ACC112 (cell line): ENCODE data around the gene IFI35.
"Not testable (repeated sequence)": the region's sequence is repeated elsewhere in the genome, so short reads cannot be mapped to it uniquely, and the experiment has no call there.

Experiments used
- H2AFZ ChIP-seq: fragments of 200-600 bp; sonication (generic); one replicate; pipeline ENCODE4 v1.6.0; 2017; ENCODE audit warnings: antibody characterized with exemption, low read length; ENCODE audit not compliant: unreplicated experiment
- H3K27ac ChIP-seq: fragments of 200-600 bp; sonication (generic); 2 replicates; pipeline ENCODE4 v1.5.1; 2014; ENCODE audit warnings: low read depth, mild to moderate bottlenecking, antibody characterized with exemption, low read length, moderate library complexity
- H3K27me3 ChIP-seq: fragments of 200-600 bp; sonication (generic); 2 replicates; pipeline ENCODE4 v1.6.1; 2014; ENCODE audit warnings: mild to moderate bottlenecking, antibody characterized with exemption, low read length, moderate library complexity, mixed read lengths; ENCODE audit not compliant: insufficient read depth
- H3K36me3 ChIP-seq: fragments of 200-600 bp; sonication (generic); 2 replicates; pipeline ENCODE4 v1.6.1; 2016; ENCODE audit warnings: mild to moderate bottlenecking, antibody characterized with exemption, low read length, moderate library complexity, mixed read lengths; ENCODE audit not compliant: insufficient read depth
- H3K4me1 ChIP-seq: fragments of 200-600 bp; sonication (generic); one replicate; pipeline ENCODE4 v1.6.1; 2016; ENCODE audit warnings: low read length, mixed read lengths; ENCODE audit not compliant: insufficient read depth, unreplicated experiment, control insufficient read depth
- H3K4me3 ChIP-seq: fragments of 200-600 bp; sonication (generic); 2 replicates; pipeline ENCODE4 v1.5.1; 2014; ENCODE audit warnings: mild to moderate bottlenecking, low read depth, low read length
- H3K79me2 ChIP-seq: fragments of 200-600 bp; sonication (generic); one replicate; pipeline ENCODE4 v1.6.0; 2016; ENCODE audit warnings: low read length; ENCODE audit not compliant: control insufficient read depth, unreplicated experiment, insufficient read depth

IFI35 gene

GRCh38 chr17:42999003-42999525 lies 7.5 kb upstream of the IFI35 start:
- no peaks in the 10 kb centered on the region for H3K27me3 ChIP-seq
- peaks cover 41% of the 10 kb centered on the region for H3K4me1 ChIP-seq
- peaks cover 31% of the 10 kb centered on the region for H3K79me2 ChIP-seq
- H3K4me3 ChIP-seq, result peak overlapping the region; percentile 98
- peak overlapping the region; percentile 85 for H3K27ac ChIP-seq
- H3K36me3 ChIP-seq, result peaks cover 26% of the 10 kb centered on the region
- no peak overlapping the region for H2AFZ ChIP-seq

GRCh38 chr17:43000894-43001293 lies 5.7 kb upstream of the IFI35 start:
- Histone ChIP-seq H3K4me1 (peaks cover 46% of the 10 kb centered on the region), H3K4me3 (0 out of 2 replicates have a peak overlapping the region, but pooled peaks have one; percentile 35), H3K36me3 (peaks cover 26% of the 10 kb centered on the region), H3K79me2 (peaks cover 31% of the 10 kb centered on the region), H3K27ac (peak overlapping the region; percentile 71; the same call in 1 of the 2 replicates)
- H3K27me3 ChIP-seq, H2AFZ ChIP-seq: not testable (repeated sequence)

GRCh38 chr17:43003542-43004172 lies 2.9 kb upstream of the IFI35 start:
- Histone ChIP-seq H3K4me3 (no peak overlapping the region), H3K79me2 (peaks cover 45% of the 10 kb centered on the region), H3K27me3 (no peaks in the 10 kb centered on the region), H3K4me1 (peaks cover 44% of the 10 kb centered on the region), H3K27ac (peak overlapping the region; percentile 71), H2AFZ (no peak overlapping the region), H3K36me3 (peaks cover 25% of the 10 kb centered on the region)

GRCh38 chr17:43010667-43011308 lies 4.2 kb downstream of the IFI35 start:
- Histone ChIP-seq H3K4me3 (no peak overlapping the region), H2AFZ (no peak overlapping the region), H3K36me3 (peaks cover 7% of the 10 kb centered on the region; the same call in 1 of the 2 replicates), H3K27me3 (no peaks in the 10 kb centered on the region), H3K27ac (no peak overlapping the region), H3K79me2 (peaks cover 34% of the 10 kb centered on the region), H3K4me1 (peaks cover 29% of the 10 kb centered on the region)

- no peak overlapping the region for H2AFZ ChIP-seq
- H3K27ac ChIP-seq, result no peak overlapping the region
- H3K27me3 ChIP-seq, result no peaks in the 10 kb centered on the region
- no peak overlapping the region for H3K4me3 ChIP-seq
- H3K36me3 ChIP-seq, result peaks cover 7% of the 10 kb centered on the region; the same call in 1 of the 2 replicates
- peaks cover 31% of the 10 kb centered on the region for H3K79me2 ChIP-seq
- H3K4me1 ChIP-seq, result peaks cover 33% of the 10 kb centered on the region
Measured at GRCh38 chr17:43011728-43012472, 5.3 kb downstream of the IFI35 start.

GRCh38 chr17:43013296-43013695 lies 6.7 kb downstream of the IFI35 start:
- Histone ChIP-seq H3K27me3 (no peaks in the 10 kb centered on the region), H3K4me3 (no peak overlapping the region), H3K27ac (no peak overlapping the region), H3K79me2 (peaks cover 20% of the 10 kb centered on the region), H3K36me3 (peaks cover 14% of the 10 kb centered on the region; the same call in 1 of the 2 replicates), H3K4me1 (peaks cover 33% of the 10 kb centered on the region), H2AFZ (no peak overlapping the region)

- Histone ChIP-seq H3K27ac (no peak overlapping the region), H3K36me3 (peaks cover 20% of the 10 kb centered on the region; the same call in 1 of the 2 replicates)
Measured at GRCh38 chr17:43014020-43014648, 7.5 kb downstream of the IFI35 start.

GRCh38 chr17:43014649-43015542 lies 8.3 kb downstream of the IFI35 start:
- peak overlapping the region; percentile 59 for H3K27ac ChIP-seq
- H3K4me1 ChIP-seq, result peaks cover 38% of the 10 kb centered on the region
- H3K36me3 ChIP-seq, result peaks cover 21% of the 10 kb centered on the region; the same call in 1 of the 2 replicates
- H3K79me2 ChIP-seq, result peaks cover 25% of the 10 kb centered on the region
- no peak overlapping the region for H3K4me3 ChIP-seq
- H3K27me3 ChIP-seq, result no peaks in the 10 kb centered on the region
- no peak overlapping the region for H2AFZ ChIP-seq

More at GRCh38 chr17:43014020-43014648, 7.5 kb downstream of the IFI35 start:
- no peak overlapping the region for H3K4me3 ChIP-seq
- H3K27me3 ChIP-seq, result no peaks in the 10 kb centered on the region
- H2AFZ ChIP-seq, result no peak overlapping the region
- H3K4me1 ChIP-seq, result peaks cover 32% of the 10 kb centered on the region
- H3K79me2 ChIP-seq, result peaks cover 21% of the 10 kb centered on the region

GRCh38 chr17:43015579-43015978 lies 9.0 kb downstream of the IFI35 start:
- H3K27ac ChIP-seq, result peak overlapping the region; percentile 59
- H3K36me3 ChIP-seq, result peaks cover 23% of the 10 kb centered on the region; the same call in 1 of the 2 replicates
- no peak overlapping the region for H2AFZ ChIP-seq
- H3K79me2 ChIP-seq, result peaks cover 28% of the 10 kb centered on the region
- no peaks in the 10 kb centered on the region for H3K27me3 ChIP-seq
- H3K4me3 ChIP-seq, result no peak overlapping the region
- H3K4me1 ChIP-seq, result peaks cover 42% of the 10 kb centered on the region
